GM19035 (cell line): ENCODE data around the gene OR14I1.

Source experiments
- ATAC-seq: cut with Tn5 transposase; IDR thresholded peaks from one replicate; pipeline ENCODE4 v1.9.1; 2021; ENCODE audit not compliant: unreplicated experiment

OR14I1 gene

GRCh38 chr1:248702714-248703113, at the start of gene OR14I1:
Gene OR14I1 (minus strand): TSS chr1:248702766.
- ATAC-seq: no peak

GRCh38 chr1:248751635-248752034, 49.1 kb upstream of the OR14I1 start:
- ATAC-seq: no peak

- no peak for ATAC-seq
Observed at GRCh38 chr1:248751142-248751541, 48.6 kb upstream of the OR14I1 start.

GRCh38 chr1:248750496-248750895, 47.9 kb upstream of the OR14I1 start:
- no peak for ATAC-seq

GRCh38 chr1:248748211-248748610, 45.6 kb upstream of the OR14I1 start:
- no peak for ATAC-seq

GRCh38 chr1:248740876-248741275, 38.3 kb upstream of the OR14I1 start:
- no peak for ATAC-seq

- no peak for ATAC-seq
Observed at GRCh38 chr1:248739572-248740205, 37.1 kb upstream of the OR14I1 start.

GRCh38 chr1:248737457-248737856, 34.9 kb upstream of the OR14I1 start:
- ATAC-seq: no peak

GRCh38 chr1:248736977-248737376, 34.4 kb upstream of the OR14I1 start:
- no peak for ATAC-seq

GRCh38 chr1:248733566-248733965, 31.0 kb upstream of the OR14I1 start:
- no peak for ATAC-seq

- no peak for ATAC-seq
Observed at GRCh38 chr1:248730507-248731335, 28.2 kb upstream of the OR14I1 start.

- ATAC-seq: no peak
Observed at GRCh38 chr1:248714248-248714647, 11.7 kb upstream of the OR14I1 start.

- no peak for ATAC-seq
Observed at GRCh38 chr1:248710305-248710900, 7.8 kb upstream of the OR14I1 start.

- no peak for ATAC-seq
Observed at GRCh38 chr1:248704606-248705005, 2.0 kb upstream of the OR14I1 start.

GRCh38 chr1:248703674-248704073, 1.1 kb upstream of the OR14I1 start:
- no peak for ATAC-seq

GRCh38 chr1:248699099-248699498, 3.5 kb downstream of the OR14I1 start:
- ATAC-seq: no peak

GRCh38 chr1:248697907-248698306, 4.7 kb downstream of the OR14I1 start:
- ATAC-seq: no peak

GRCh38 chr1:248696774-248697173, 5.8 kb downstream of the OR14I1 start:
- no peak for ATAC-seq

- ATAC-seq: no peak
Observed at GRCh38 chr1:248696261-248696660, 6.3 kb downstream of the OR14I1 start.

GRCh38 chr1:248695451-248696132, 7.0 kb downstream of the OR14I1 start:
- no peak for ATAC-seq

GRCh38 chr1:248691567-248692155, 10.9 kb downstream of the OR14I1 start:
- no peak for ATAC-seq
